ENCODE measurements around the gene MRTFA. TPM values are rescaled to one million over a fixed set of nuclear protein-coding genes. Genes with fewer than 3 reads are reported as not detected.

The MRTFA gene
- total and polyA plus RNA-seq, 9 of the 15 experiments (the other 6 are each of a cell fraction or from before 2014, with no cell fraction given), result 0.84 to 21.1 (median 3.7) TPM

GRCh38 chr22:40635940-40636379, 559 bp downstream of the MRTFA start:
- no peaks in the 10 kb centered on the region for H3K27me3 ChIP-seq (ENCODE audit: control insufficient read depth in 2 of 2, insufficient read depth in 2 of 2, low read length in 2 of 2)
- intact Hi-C loops (cut with micrococcal nuclease) (no loop called here), in situ Hi-C loops (cut with MboI) (no loop called here)
- H3K27ac ChIP-seq (ENCODE audit: extremely low read depth, low read depth, low read length), result peak overlapping the region; percentile 83; the same call in 2 of the 3 replicates
- H3K9me1 ChIP-seq (ENCODE audit: control insufficient read depth, insufficient read depth, low read length), result no peaks in the 10 kb centered on the region
- no peaks in the 10 kb centered on the region for H3K36me3 ChIP-seq (ENCODE audit: control insufficient read depth, insufficient read depth, low read length)
- H3K9me3 ChIP-seq (replicated peaks; ENCODE audit: control insufficient read depth, insufficient read depth, low read depth, low read length), result no peaks in the 10 kb centered on the region
- FAIRE-seq (no peak), ATAC-seq (peak; percentile 38), DNase-seq (ENCODE audit: extremely low read depth in 1 of 4, low spot score in 3 of 4) (no peak)
- peaks cover 11 to 20% of the 10 kb centered on the region in 2 experiments; a peak in 4 of 5 replicates for H3K4me1 ChIP-seq (replicated peaks in 1 of 2; ENCODE audit: control insufficient read depth in 2 of 2, insufficient read depth in 2 of 2, low read length in 2 of 2)
- peak overlapping the region; percentile 84 for H2AFZ ChIP-seq (ENCODE audit: low read depth, low read length)
- H3K9ac ChIP-seq (ENCODE audit: insufficient read depth in 1 of 2, low read depth in 2 of 2, low read length in 2 of 2), result peak overlapping the region; percentile 73 to 97
- 0 out of 2 replicates have a peak, but pooled peaks cover 4% of the 10 kb centered on the region for H4K20me1 ChIP-seq (replicated peaks; ENCODE audit: control insufficient read depth, insufficient read depth, low read length)
- TF ChIP-seq HMGXB4 (CRISPR knock-in tag; IDR thresholded peaks at IDR 0.05) (0 out of 2 replicates have a peak, but pooled peaks have one; percentile 59), ZNF174 (CRISPR knock-in tag; IDR thresholded peaks at IDR 0.05) (no peak), CTBP1 (IDR thresholded peaks at IDR 0.05; ENCODE audit: borderline replicate concordance) (0 out of 2 replicates have a peak, but pooled peaks have one; percentile 1), TEAD4 (IDR thresholded peaks at IDR 0.05; ENCODE audit: low read length) (no peak), TEAD4 (CRISPR knock-in tag; IDR thresholded peaks at IDR 0.05; ENCODE audit: borderline replicate concordance) (no peak), MEIS2 (IDR thresholded peaks at IDR 0.05; ENCODE audit: partially characterized antibody) (no peak), ATF7 (IDR thresholded peaks at IDR 0.05) (no peak), TBL1XR1 (IDR thresholded peaks at IDR 0.05; ENCODE audit: low read length in 2 of 2) (no peak), CREB5 (CRISPR knock-in tag; IDR thresholded peaks at IDR 0.05) (no peak), HNRNPL (IDR thresholded peaks at IDR 0.05; ENCODE audit: low read depth, low read length) (peak; percentile 34; the same call in 1 of the 2 replicates), CHD1 (IDR thresholded peaks at IDR 0.05; ENCODE audit: low read length) (peak; percentile 25)
- no TSS peak for BruUV-seq (replicated peaks)
- H3K4me3 ChIP-seq, result peak overlapping the region; percentile 86
- peaks cover 51% of the 10 kb centered on the region for H3K79me2 ChIP-seq (ENCODE audit: control insufficient read depth, insufficient read depth, low read length)
- ChIA-PET CTCF (ENCODE audit: low intra/inter-chr PET ratio) (no interaction called here), POLR2A (interaction anchor here (0.6 to 3.8 kb wide), 5 partner anchors 10 to 236 kb away, joined by 4 to 20 read pairs (median 4); no protein-coding TSS in a partner anchor)
- WGBS (ENCODE audit: insufficient coverage, low coverage, missing lambda C conversion rate), result 1% methylated on average over 12 of the region's 31 CpGs
- peak overlapping the region; percentile 85 for H3K4me2 ChIP-seq (ENCODE audit: insufficient read depth, low read length)
